AG04450 (cell line): ENCODE measurements around the gene RPL3. TPM values are rescaled to one million over a fixed set of nuclear protein-coding genes. Genes with fewer than 3 reads are reported as not detected.
"Not testable (repeated sequence)": the region's sequence is repeated elsewhere in the genome, so short reads cannot be mapped to it uniquely, and the experiment has no call there.

Experiments
- CTCF ChIA-PET: fragments of 300-600, 350-600 bp; formaldehyde crosslinking; extraction: SDS; loops from one replicate; lab custom pipeline; 2022; ENCODE audit warnings: antibody characterized with exemption, inconsistent platforms; lab: Charles Lee
- POLR2A ChIA-PET: fragments of 350-600 bp; formaldehyde crosslinking; extraction: SDS; loops from one replicate; lab custom pipeline; 2021; ENCODE audit warnings: antibody characterized with exemption, inconsistent platforms; lab: Yijun Ruan, JAX
- DNase-seq: peaks from one replicate; pipeline ENCODE4 v3.0.0-alpha.2; 2011; ENCODE audit warnings: low read depth, low spot score
- H3K27ac ChIP-seq: one replicate; pipeline ENCODE4 v1.5.1; 2012; ENCODE audit warnings: low read depth, low read length, control low read depth
- H3K27me3 ChIP-seq: one replicate; pipeline ENCODE4 v1.6.0; 2012; ENCODE audit warnings: low read length; ENCODE audit not compliant: control insufficient read depth, insufficient read depth
- H3K4me3 ChIP-seq: 2 replicates; pipeline ENCODE4 v1.5.1; 2011; ENCODE audit warnings: mild to moderate bottlenecking, low read depth, low read length, control low read depth
- H3K9me3 ChIP-seq: 2 replicates; pipeline ENCODE4 v1.5.1; 2012; ENCODE audit warnings: low read length; ENCODE audit not compliant: control insufficient read depth, insufficient read depth
- polyA plus RNA-seq: library from polyadenylated mRNA; depleted of rRNA; stranded (reverse); fragments of >200 nt; gene quantifications from 2 replicates; pipeline ENCODE4 v1.2.3, GENCODE V29; 2011
- TF ChIP-seq, protein P1 (sequence below): IDR thresholded peaks from 2 replicates; pipeline ENCODE4 v1.5.1; 2011; ENCODE audit warnings: low read depth, low read length, control low read depth, inconsistent platforms

Gene RPL3
- polyA plus RNA-seq, 1 experiment, result 3,445 TPM

DNA sequence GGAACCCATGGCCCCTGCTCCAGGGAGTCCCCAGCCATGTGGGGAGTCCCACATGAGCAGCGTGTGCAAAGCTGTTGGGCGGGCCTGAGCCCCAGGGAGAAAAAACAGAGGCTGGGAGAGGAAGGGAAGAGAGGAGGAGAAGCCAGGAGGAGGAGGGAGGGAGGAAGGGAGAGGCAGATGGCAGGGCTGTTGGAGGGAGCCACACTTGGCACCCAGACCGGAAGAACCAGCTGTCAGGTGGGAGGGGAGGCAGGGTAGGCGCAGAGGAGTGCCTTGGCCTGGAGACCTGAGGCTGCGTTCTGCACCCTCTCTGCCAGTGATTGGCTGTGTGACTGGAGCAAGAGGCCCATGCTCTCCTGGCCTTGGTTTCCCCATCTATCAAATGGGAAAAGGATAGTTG is 37.0 kb upstream of the RPL3 start:
- TF ChIP-seq, protein P1, sequence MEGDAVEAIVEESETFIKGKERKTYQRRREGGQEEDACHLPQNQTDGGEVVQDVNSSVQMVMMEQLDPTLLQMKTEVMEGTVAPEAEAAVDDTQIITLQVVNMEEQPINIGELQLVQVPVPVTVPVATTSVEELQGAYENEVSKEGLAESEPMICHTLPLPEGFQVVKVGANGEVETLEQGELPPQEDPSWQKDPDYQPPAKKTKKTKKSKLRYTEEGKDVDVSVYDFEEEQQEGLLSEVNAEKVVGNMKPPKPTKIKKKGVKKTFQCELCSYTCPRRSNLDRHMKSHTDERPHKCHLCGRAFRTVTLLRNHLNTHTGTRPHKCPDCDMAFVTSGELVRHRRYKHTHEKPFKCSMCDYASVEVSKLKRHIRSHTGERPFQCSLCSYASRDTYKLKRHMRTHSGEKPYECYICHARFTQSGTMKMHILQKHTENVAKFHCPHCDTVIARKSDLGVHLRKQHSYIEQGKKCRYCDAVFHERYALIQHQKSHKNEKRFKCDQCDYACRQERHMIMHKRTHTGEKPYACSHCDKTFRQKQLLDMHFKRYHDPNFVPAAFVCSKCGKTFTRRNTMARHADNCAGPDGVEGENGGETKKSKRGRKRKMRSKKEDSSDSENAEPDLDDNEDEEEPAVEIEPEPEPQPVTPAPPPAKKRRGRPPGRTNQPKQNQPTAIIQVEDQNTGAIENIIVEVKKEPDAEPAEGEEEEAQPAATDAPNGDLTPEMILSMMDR, result no peak
- Histone ChIP-seq H3K4me3 (no peak overlapping the region), H3K27me3 (no peaks in the 10 kb centered on the region), H3K9me3 (no peaks in the 10 kb centered on the region; the same call in 1 of the 2 replicates), H3K27ac (no peak overlapping the region)
- DNase-seq, result no peak
- CTCF ChIA-PET, result no interaction called here
- POLR2A ChIA-PET, result no interaction called here

DNA sequence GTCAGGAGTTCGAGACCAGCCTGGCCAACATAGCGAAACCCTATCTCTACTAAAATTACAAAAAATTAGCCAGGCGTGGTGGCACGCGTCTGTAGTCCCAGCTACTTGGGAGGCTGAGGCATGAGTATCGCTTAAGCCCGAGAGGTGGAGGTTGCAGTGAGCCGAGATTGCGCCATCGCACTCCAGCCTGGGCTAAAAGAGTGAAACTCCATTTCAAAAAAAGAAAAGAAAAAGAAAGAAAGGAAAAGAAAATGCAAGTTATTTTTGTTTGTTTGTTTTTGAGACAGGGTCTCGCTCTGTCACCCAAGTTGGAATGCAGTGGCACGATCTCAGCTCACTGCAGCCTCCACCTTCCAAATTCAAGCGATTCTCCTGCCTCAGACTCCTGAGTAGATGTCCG is 36.4 kb upstream of the RPL3 start:
- H3K4me3 ChIP-seq, H3K27ac ChIP-seq, H3K27me3 ChIP-seq, POLR2A ChIA-PET, H3K9me3 ChIP-seq, DNase-seq, CTCF ChIA-PET: not testable (repeated sequence)

DNA sequence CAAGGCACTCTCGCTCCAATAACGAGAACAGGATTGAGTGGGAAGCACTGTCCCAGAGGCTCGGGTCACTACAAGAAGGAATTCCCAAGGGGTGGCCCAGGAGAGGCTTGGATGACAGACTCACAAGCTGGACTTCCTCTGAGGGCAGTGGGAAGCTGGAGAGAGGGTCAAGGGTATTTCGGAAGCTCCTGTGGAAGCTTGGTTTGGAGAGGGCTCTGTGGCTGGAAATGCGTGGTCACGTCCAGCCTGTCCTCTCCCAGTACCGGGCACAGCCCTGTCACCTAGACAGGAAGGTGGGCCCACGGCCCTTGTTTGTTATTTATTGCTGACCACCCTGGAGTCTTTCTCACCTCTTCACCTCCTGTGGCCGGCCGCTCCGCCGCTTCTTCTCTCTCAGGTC is 35.7 kb upstream of the RPL3 start:
- Histone ChIP-seq H3K27ac (no peak overlapping the region), H3K27me3 (no peaks in the 10 kb centered on the region), H3K4me3 (no peak overlapping the region), H3K9me3 (no peaks in the 10 kb centered on the region; the same call in 1 of the 2 replicates)
- TF ChIP-seq, protein P1, result no peak
- POLR2A ChIA-PET, result no interaction called here
- DNase-seq, result no peak
- CTCF ChIA-PET, result interaction anchor here (1.1 to 1.9 kb wide), 2 partner anchors 12 to 174 kb away, joined by 3 to 7 read pairs; no protein-coding TSS in a partner anchor

DNA sequence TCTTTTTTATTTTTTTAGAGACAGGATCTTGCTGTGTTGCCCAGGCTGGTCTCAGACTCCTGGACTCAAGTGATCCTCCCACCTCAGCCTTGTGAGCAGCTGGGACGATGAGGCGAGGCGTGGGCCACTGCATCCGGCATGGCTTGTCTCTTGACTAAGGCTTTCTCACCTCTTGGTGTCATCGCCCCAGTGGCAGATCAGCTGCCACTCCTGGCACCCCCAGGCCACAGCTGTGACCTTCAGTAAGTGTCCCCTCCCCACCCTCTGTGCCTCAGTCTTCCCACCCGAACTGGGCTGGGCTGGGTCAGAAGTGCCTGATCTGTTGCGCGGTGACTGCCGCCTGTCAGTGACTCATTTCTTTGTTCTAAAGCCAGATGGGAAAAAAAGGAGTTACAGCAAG is 33.9 kb upstream of the RPL3 start:
- CTCF ChIA-PET, result interaction anchor here (1.0 to 1.9 kb wide), 2 partner anchors 10 to 84 kb away, joined by 3 to 7 read pairs; no protein-coding TSS in a partner anchor
- Histone ChIP-seq H3K27ac (no peak overlapping the region), H3K4me3 (no peak overlapping the region), H3K27me3 (no peaks in the 10 kb centered on the region), H3K9me3 (no peaks in the 10 kb centered on the region; the same call in 1 of the 2 replicates)
- TF ChIP-seq, protein P1, result no peak
- POLR2A ChIA-PET, result no interaction called here
- DNase-seq, result no peak

DNA sequence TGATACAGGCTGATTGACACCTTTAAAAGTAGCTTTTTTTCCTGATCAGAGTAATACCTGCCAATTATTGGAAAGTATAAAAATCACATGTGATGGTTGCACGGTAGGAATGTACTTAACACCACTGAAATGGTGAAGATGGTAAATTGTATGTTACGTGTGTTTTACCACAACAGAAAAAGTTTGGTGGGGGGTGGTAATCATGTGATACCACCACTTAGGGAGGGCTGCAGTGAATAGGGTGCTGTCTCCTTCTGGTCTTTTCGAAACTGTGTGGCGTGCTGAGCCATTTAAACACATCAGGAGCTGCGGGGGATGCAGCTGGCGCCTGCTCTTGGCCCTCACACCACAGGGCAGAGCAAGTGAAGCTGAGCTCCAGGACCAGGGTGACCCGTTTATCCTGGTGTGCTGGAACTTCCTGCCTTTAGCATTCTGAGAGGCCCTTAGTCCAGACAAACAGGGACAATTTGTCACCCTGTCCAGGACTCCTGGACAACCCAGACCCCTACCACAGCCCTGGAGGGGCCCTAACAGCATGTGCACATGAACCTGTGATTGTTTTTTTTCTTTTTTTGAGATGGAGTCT is 33.0 kb upstream of the RPL3 start:
- Histone ChIP-seq H3K4me3 (no peak overlapping the region), H3K9me3 (no peaks in the 10 kb centered on the region; the same call in 1 of the 2 replicates), H3K27me3 (no peaks in the 10 kb centered on the region), H3K27ac (no peak overlapping the region)
- ChIA-PET CTCF (interaction anchor here (0.9 kb wide), 1 partner anchor 9 kb away, joined by 3 read pairs; no protein-coding TSS in a partner anchor), POLR2A (interaction anchor here (0.9 kb wide), 1 partner anchor 33 kb away, joined by 3 read pairs; the partner anchor contains the start of gene RPL3)
- TF ChIP-seq, protein P1, result no peak
- no peak for DNase-seq
